Thoracic aorta (tissue), 2 donors: ENCODE data around the gene PRPF38A. TPM values are rescaled to one million over a fixed set of nuclear protein-coding genes. Genes with fewer than 3 reads are reported as not detected.

Experiments used
- ATAC-seq: fragments of 150-250 bp; one replicate; pipeline ENCODE4 v1.8.0; 2017; ENCODE audit warnings: low read depth; ENCODE audit not compliant: insufficient number of reproducible peaks, low FRiP score
- DNase-seq: peaks from one replicate; pipeline ENCODE4 v3.0.0-alpha.2; 2020; ENCODE audit warnings: low spot score
- H3K27ac ChIP-seq, 2 donors: fragments of 200-600 bp; sonication (generic); 1 replicate in 1 of 2; 2 replicates in 1 of 2; pipeline ENCODE4 v1.5.1; 2016; ENCODE audit warnings: mild to moderate bottlenecking in 2 of 2, moderate library complexity in 2 of 2
- H3K27me3 ChIP-seq: fragments of 200-600 bp; sonication (generic); replicated peaks from 2 replicates; pipeline ENCODE4 v1.6.0; 2016; ENCODE audit warnings: mild to moderate bottlenecking; ENCODE audit not compliant: insufficient read depth
- H3K36me3 ChIP-seq: fragments of 200-600 bp; sonication (generic); one replicate; pipeline ENCODE4 v1.5.1; 2016
- H3K4me1 ChIP-seq, 2 donors: fragments of 200-600 bp; sonication (generic); 1 replicate in 1 of 2; 2 replicates in 1 of 2; pipeline versions ENCODE4 v1.5.1 to v1.6.0; 2016; ENCODE audit warnings: low read depth in 2 of 2, mild to moderate bottlenecking in 1 of 2; ENCODE audit not compliant: control insufficient read depth in 1 of 2
- H3K4me3 ChIP-seq: fragments of 200-600 bp; sonication (generic); 2 replicates; pipeline ENCODE4 v1.5.1; 2016; ENCODE audit warnings: mild to moderate bottlenecking
- H3K9me3 ChIP-seq: fragments of 200-600 bp; sonication (generic); 2 replicates; pipeline ENCODE4 v1.5.1; 2016
- CTCF ChIP-seq: fragments of 200-600 bp; sonication (generic); IDR thresholded peaks from one replicate; pipeline ENCODE4 v1.5.1; 2019; ENCODE audit warnings: antibody characterized with exemption
- total RNA-seq, 2 donors: library from RNA; depleted of rRNA; stranded (reverse); fragments of >200 nt; gene quantifications; one replicate each; pipeline versions ENCODE4 v1.1.0 to v1.2.3, GENCODE V29; 2016

PRPF38A gene
- total RNA-seq, 2 donors from 2014 or later: 18.1 to 27.4 TPM

GRCh38 chr1:52454127-52454526 is 49.7 kb downstream of the PRPF38A start:
- no peak for TF ChIP-seq CTCF
- Histone ChIP-seq H3K9me3 (no peaks in the 10 kb centered on the region), H3K4me3 (no peak overlapping the region), H3K27me3 (no peaks in the 10 kb centered on the region), H3K27ac (no peak overlapping the region), H3K4me1 (no peaks in the 10 kb centered on the region), H3K36me3 (peaks cover 2% of the 10 kb centered on the region)
- DNase-seq: no peak
- no peak for ATAC-seq

- Histone ChIP-seq H3K27me3 (no peaks in the 10 kb centered on the region), H3K27ac (no peak overlapping the region), H3K9me3 (no peaks in the 10 kb centered on the region), H3K4me3 (no peak overlapping the region), H3K4me1 (no peaks in the 10 kb centered on the region), H3K36me3 (peaks cover 2% of the 10 kb centered on the region)
- no peak for ATAC-seq
- TF ChIP-seq CTCF: no peak
- DNase-seq: no peak
Observed at GRCh38 chr1:52454779-52455178, 50.4 kb downstream of the PRPF38A start.

- no peak overlapping the region for H3K4me3 ChIP-seq
- H3K27me3 ChIP-seq: no peaks in the 10 kb centered on the region
- ATAC-seq: no peak
- H3K4me1 ChIP-seq: no peaks in the 10 kb centered on the region
- DNase-seq: no peak
- H3K36me3 ChIP-seq: peaks cover 2% of the 10 kb centered on the region
- TF ChIP-seq CTCF: no peak
- no peak overlapping the region for H3K27ac ChIP-seq
- H3K9me3 ChIP-seq: no peaks in the 10 kb centered on the region
Observed at GRCh38 chr1:52455686-52456085, 51.3 kb downstream of the PRPF38A start.

GRCh38 chr1:52460694-52461093 is 56.3 kb downstream of the PRPF38A start:
- Histone ChIP-seq H3K27ac (no peak overlapping the region), H3K9me3 (no peaks in the 10 kb centered on the region), H3K27me3 (no peaks in the 10 kb centered on the region), H3K36me3 (no peaks in the 10 kb centered on the region), H3K4me3 (no peak overlapping the region), H3K4me1 (no peaks in the 10 kb centered on the region)
- DNase-seq: no peak
- TF ChIP-seq CTCF: no peak
- no peak for ATAC-seq

- ATAC-seq (no peak), DNase-seq (no peak)
- no peak overlapping the region for H3K4me3 ChIP-seq
- no peaks in the 10 kb centered on the region for H3K9me3 ChIP-seq
- no peaks in the 10 kb centered on the region for H3K27me3 ChIP-seq
- H3K36me3 ChIP-seq: no peaks in the 10 kb centered on the region
- H3K4me1 ChIP-seq: no peaks in the 10 kb centered on the region
- TF ChIP-seq CTCF: no peak
- H3K27ac ChIP-seq: no peak overlapping the region
Observed at GRCh38 chr1:52461821-52462220, 57.4 kb downstream of the PRPF38A start.
